Mesenchymal stem cell (in vitro differentiated cells and primary cell): ENCODE data around the gene TSPAN11.

Source experiments
- DNase-seq: peaks from one replicate; pipeline ENCODE4 v3.0.0-alpha.2; 2013
- H2AFZ ChIP-seq: one replicate; pipeline ENCODE4 v1.6.1; 2013; ENCODE audit warnings: low read depth, mild to moderate bottlenecking, control low read depth, inconsistent platforms, low read length, moderate library complexity
- H2AK5ac ChIP-seq: 2 replicates; pipeline ENCODE4 v1.6.1; 2013; ENCODE audit warnings: low read length, moderate library complexity, mild to moderate bottlenecking, inconsistent platforms; ENCODE audit not compliant: severe bottlenecking
- H2BK120ac ChIP-seq: one replicate; pipeline ENCODE4 v1.6.1; 2013; ENCODE audit warnings: low read depth, mild to moderate bottlenecking, inconsistent platforms, low read length, moderate library complexity
- H2BK12ac ChIP-seq, 2 experiments: one replicate each; pipeline ENCODE4 v1.6.1; 2013; ENCODE audit warnings: inconsistent platforms in 2 of 2, low read length in 2 of 2, mild to moderate bottlenecking in 2 of 2, moderate library complexity in 2 of 2, control low read depth in 1 of 2
- H2BK15ac ChIP-seq: one replicate; pipeline ENCODE4 v1.6.1; 2013; ENCODE audit warnings: mild to moderate bottlenecking, low read depth, inconsistent platforms; ENCODE audit not compliant: poor library complexity, severe bottlenecking
- H2BK5ac ChIP-seq: 2 replicates; pipeline ENCODE4 v1.6.1; 2013; ENCODE audit warnings: low read depth, mild to moderate bottlenecking, low read length, control low read depth, inconsistent platforms; ENCODE audit not compliant: poor library complexity, severe bottlenecking
- H3K14ac ChIP-seq, 2 experiments: one replicate each; pipeline ENCODE4 v1.6.1; 2013; ENCODE audit warnings: inconsistent platforms in 2 of 2, low read length in 2 of 2, control low read depth in 1 of 2, mild to moderate bottlenecking in 1 of 2, moderate library complexity in 1 of 2
- H3K18ac ChIP-seq, 2 experiments: one replicate each; pipeline ENCODE4 v1.6.1; 2013; ENCODE audit warnings: inconsistent platforms in 2 of 2, low read length in 2 of 2, control low read depth in 1 of 2, low read depth in 1 of 2, mild to moderate bottlenecking in 1 of 2
- H3K23ac ChIP-seq, 2 experiments: one replicate each; pipeline ENCODE4 v1.6.1; 2013; ENCODE audit warnings: inconsistent platforms in 2 of 2, low read length in 2 of 2, mild to moderate bottlenecking in 2 of 2, moderate library complexity in 2 of 2, control low read depth in 1 of 2
- H3K27ac ChIP-seq: 2 replicates; pipeline ENCODE4 v1.5.1; 2013; ENCODE audit warnings: mild to moderate bottlenecking, moderate library complexity, low read length, control low read depth, inconsistent platforms; ENCODE audit not compliant: poor library complexity, severe bottlenecking
- H3K27me3 ChIP-seq, 2 experiments: 2 replicates each; pipeline versions ENCODE4 v1.6.1 to v1.7.0; 2013; ENCODE audit warnings: low read length in 2 of 2, mild to moderate bottlenecking in 2 of 2, moderate library complexity in 2 of 2, control low read depth in 1 of 2, inconsistent platforms in 1 of 2; ENCODE audit not compliant: control insufficient read depth in 1 of 2, insufficient read depth in 1 of 2
- H3K36me3 ChIP-seq, 2 experiments: 2 replicates each; pipeline versions ENCODE4 v1.6.1 to v1.7.0; 2013; ENCODE audit warnings: low read length in 2 of 2, control low read depth in 1 of 2, inconsistent platforms in 1 of 2, low read depth in 1 of 2, mild to moderate bottlenecking in 1 of 2; ENCODE audit not compliant: insufficient read depth in 2 of 2, control insufficient read depth in 1 of 2
- H3K4ac ChIP-seq, 2 experiments: one replicate each; pipeline ENCODE4 v1.6.1; 2013; ENCODE audit warnings: inconsistent platforms in 2 of 2, low read length in 2 of 2, mild to moderate bottlenecking in 2 of 2, moderate library complexity in 2 of 2, control low read depth in 1 of 2, low read depth in 1 of 2
- H3K4me1 ChIP-seq: 2 replicates; pipeline ENCODE4 v1.6.1; 2013; ENCODE audit warnings: low read depth, low read length, control low read depth; ENCODE audit not compliant: control insufficient read depth, insufficient read depth
- H3K4me2 ChIP-seq: 2 replicates; pipeline ENCODE4 v1.6.1; 2013; ENCODE audit warnings: low read length, mild to moderate bottlenecking, inconsistent platforms; ENCODE audit not compliant: poor library complexity, severe bottlenecking
- H3K4me3 ChIP-seq, 2 experiments: 2 replicates each; pipeline versions ENCODE4 v1.5.1 to v1.7.0; 2013; ENCODE audit warnings: low read length in 2 of 2, mild to moderate bottlenecking in 2 of 2, control low read depth in 1 of 2, low read depth in 1 of 2; ENCODE audit not compliant: insufficient read depth in 1 of 2
- H3K79me1 ChIP-seq: replicated peaks from 2 replicates; pipeline ENCODE4 v1.6.1; 2013; ENCODE audit warnings: mild to moderate bottlenecking, control low read depth, low read length, inconsistent platforms; ENCODE audit not compliant: poor library complexity, severe bottlenecking
- H3K9ac ChIP-seq: 2 replicates; pipeline ENCODE4 v1.7.0; 2013; ENCODE audit warnings: mild to moderate bottlenecking, low read length, moderate library complexity
- H3K9me3 ChIP-seq: 2 replicates; pipeline ENCODE4 v1.7.0; 2013; ENCODE audit warnings: mild to moderate bottlenecking, low read length; ENCODE audit not compliant: control insufficient read depth
- H4K8ac ChIP-seq: one replicate; pipeline ENCODE4 v1.6.1; 2013; ENCODE audit warnings: inconsistent platforms, mild to moderate bottlenecking, low read length, moderate library complexity
- H4K91ac ChIP-seq: one replicate; pipeline ENCODE4 v1.6.1; 2013; ENCODE audit warnings: mild to moderate bottlenecking, low read length, inconsistent platforms
- WGBS: methylation state at CpG from one replicate; pipeline ENCODE4 v1.1.7; 2013; ENCODE audit warnings: mixed read lengths; 5-methylcytosine and 5-hydroxymethylcytosine counted together

TSPAN11 gene

GRCh38 chr12:31029916-31030562 is 103.5 kb downstream of the TSPAN11 start:
- H3K27me3 ChIP-seq = peaks cover 0 to 4% of the 10 kb centered on the region in 2 experiments
- H2AK5ac ChIP-seq = no peak overlapping the region
- no peak overlapping the region for H3K4me3 ChIP-seq
- H3K36me3 ChIP-seq = no peaks in the 10 kb centered on the region
- no peak overlapping the region for H3K4ac ChIP-seq
- no peaks in the 10 kb centered on the region for H3K79me1 ChIP-seq
- peaks cover 5% of the 10 kb centered on the region for H3K4me1 ChIP-seq
- H3K14ac ChIP-seq = peak overlapping the region in 1 of 2 experiments; percentile 41
- no peaks in the 10 kb centered on the region for H3K9me3 ChIP-seq
- no peak overlapping the region for H3K23ac ChIP-seq
- H2BK120ac ChIP-seq = no peak overlapping the region
- H2BK5ac ChIP-seq = no peak overlapping the region
- no peak overlapping the region for H3K4me2 ChIP-seq
- no peak overlapping the region for H3K18ac ChIP-seq
- no peak overlapping the region for H4K8ac ChIP-seq
- H2BK12ac ChIP-seq = no peak overlapping the region
- no peak for DNase-seq
- 90% methylated on average over 4 of the region's 6 CpGs for WGBS
- H2AFZ ChIP-seq = no peak overlapping the region
- H3K9ac ChIP-seq = no peak overlapping the region
- no peak overlapping the region for H3K27ac ChIP-seq
- no peak overlapping the region for H4K91ac ChIP-seq
- H2BK15ac ChIP-seq = no peak overlapping the region

- H3K36me3 ChIP-seq = no peaks in the 10 kb centered on the region
- no peak overlapping the region for H3K18ac ChIP-seq
- no peak overlapping the region for H3K4me3 ChIP-seq
- no peaks in the 10 kb centered on the region for H3K9me3 ChIP-seq
- H2AK5ac ChIP-seq = no peak overlapping the region
- WGBS = 96% methylated on average over 4 of the region's 4 CpGs
- no peak for DNase-seq
- no peak overlapping the region for H4K8ac ChIP-seq
- H3K27ac ChIP-seq = no peak overlapping the region
- H3K14ac ChIP-seq = peak overlapping the region in 1 of 2 experiments; percentile 53
- no peak overlapping the region for H3K9ac ChIP-seq
- H3K4ac ChIP-seq = no peak overlapping the region
- H3K4me2 ChIP-seq = no peak overlapping the region
- H3K27me3 ChIP-seq = peaks cover 0 to 4% of the 10 kb centered on the region in 2 experiments
- no peak overlapping the region for H2AFZ ChIP-seq
- no peak overlapping the region for H2BK5ac ChIP-seq
- peak overlapping the region in 1 of 2 experiments; percentile 54 for H2BK12ac ChIP-seq
- no peaks in the 10 kb centered on the region for H3K79me1 ChIP-seq
- H3K4me1 ChIP-seq = peaks cover 18% of the 10 kb centered on the region
- no peak overlapping the region for H3K23ac ChIP-seq
- H2BK15ac ChIP-seq = no peak overlapping the region
- H2BK120ac ChIP-seq = no peak overlapping the region
- no peak overlapping the region for H4K91ac ChIP-seq
Observed at GRCh38 chr12:31031951-31032335, 105.4 kb downstream of the TSPAN11 start.

- no peaks in the 10 kb centered on the region for H3K9me3 ChIP-seq
- 73% methylated on average over 3 of the region's 3 CpGs for WGBS
- no peak overlapping the region for H3K4me3 ChIP-seq
- H3K36me3 ChIP-seq = no peaks in the 10 kb centered on the region
- H2BK120ac ChIP-seq = no peak overlapping the region
- H2BK5ac ChIP-seq = no peak overlapping the region
- no peak overlapping the region for H2BK15ac ChIP-seq
- H2AFZ ChIP-seq = no peak overlapping the region
- H2BK12ac ChIP-seq = no peak overlapping the region
- peaks cover 18% of the 10 kb centered on the region for H3K4me1 ChIP-seq
- H4K8ac ChIP-seq = no peak overlapping the region
- H3K79me1 ChIP-seq = no peaks in the 10 kb centered on the region
- no peak overlapping the region for H2AK5ac ChIP-seq
- no peak overlapping the region for H3K4ac ChIP-seq
- H3K27me3 ChIP-seq = peaks cover 0 to 9% of the 10 kb centered on the region in 2 experiments
- no peak overlapping the region for H3K27ac ChIP-seq
- no peak overlapping the region for H3K14ac ChIP-seq
- no peak overlapping the region for H4K91ac ChIP-seq
- H3K9ac ChIP-seq = no peak overlapping the region
- DNase-seq = no peak
- H3K18ac ChIP-seq = no peak overlapping the region
- no peak overlapping the region for H3K4me2 ChIP-seq
- H3K23ac ChIP-seq = no peak overlapping the region
Observed at GRCh38 chr12:31033146-31033545, 106.6 kb downstream of the TSPAN11 start.

GRCh38 chr12:31033681-31034080 is 107.1 kb downstream of the TSPAN11 start:
- no peak overlapping the region for H3K27ac ChIP-seq
- H3K4me1 ChIP-seq = peaks cover 18% of the 10 kb centered on the region
- no peak overlapping the region for H3K4ac ChIP-seq
- H2BK5ac ChIP-seq = no peak overlapping the region
- H2AFZ ChIP-seq = no peak overlapping the region
- H2AK5ac ChIP-seq = no peak overlapping the region
- H3K18ac ChIP-seq = no peak overlapping the region
- H3K9me3 ChIP-seq = no peaks in the 10 kb centered on the region
- no peaks in the 10 kb centered on the region for H3K79me1 ChIP-seq
- H2BK120ac ChIP-seq = no peak overlapping the region
- H4K8ac ChIP-seq = no peak overlapping the region
- H3K27me3 ChIP-seq = peaks cover 0 to 9% of the 10 kb centered on the region in 2 experiments
- no peak overlapping the region for H4K91ac ChIP-seq
- no peak for DNase-seq
- H2BK15ac ChIP-seq = no peak overlapping the region
- no peak overlapping the region for H3K4me3 ChIP-seq
- no peak overlapping the region for H3K14ac ChIP-seq
- 77% methylated on average over 6 of the region's 6 CpGs for WGBS
- H3K36me3 ChIP-seq = no peaks in the 10 kb centered on the region
- H3K23ac ChIP-seq = no peak overlapping the region
- no peak overlapping the region for H3K9ac ChIP-seq
- H3K4me2 ChIP-seq = no peak overlapping the region
- no peak overlapping the region for H2BK12ac ChIP-seq
